HuH-7.5 (cell line): ENCODE results near the gene JMJD6.
"Not testable (repeated sequence)": the region's sequence is repeated elsewhere in the genome, so short reads cannot be mapped to it uniquely, and the experiment has no call there.

Source experiments
- DNase-seq: peaks from one replicate; pipeline ENCODE4 v3.0.0; 2011; ENCODE audit warnings: low spot score

JMJD6 gene

DNA sequence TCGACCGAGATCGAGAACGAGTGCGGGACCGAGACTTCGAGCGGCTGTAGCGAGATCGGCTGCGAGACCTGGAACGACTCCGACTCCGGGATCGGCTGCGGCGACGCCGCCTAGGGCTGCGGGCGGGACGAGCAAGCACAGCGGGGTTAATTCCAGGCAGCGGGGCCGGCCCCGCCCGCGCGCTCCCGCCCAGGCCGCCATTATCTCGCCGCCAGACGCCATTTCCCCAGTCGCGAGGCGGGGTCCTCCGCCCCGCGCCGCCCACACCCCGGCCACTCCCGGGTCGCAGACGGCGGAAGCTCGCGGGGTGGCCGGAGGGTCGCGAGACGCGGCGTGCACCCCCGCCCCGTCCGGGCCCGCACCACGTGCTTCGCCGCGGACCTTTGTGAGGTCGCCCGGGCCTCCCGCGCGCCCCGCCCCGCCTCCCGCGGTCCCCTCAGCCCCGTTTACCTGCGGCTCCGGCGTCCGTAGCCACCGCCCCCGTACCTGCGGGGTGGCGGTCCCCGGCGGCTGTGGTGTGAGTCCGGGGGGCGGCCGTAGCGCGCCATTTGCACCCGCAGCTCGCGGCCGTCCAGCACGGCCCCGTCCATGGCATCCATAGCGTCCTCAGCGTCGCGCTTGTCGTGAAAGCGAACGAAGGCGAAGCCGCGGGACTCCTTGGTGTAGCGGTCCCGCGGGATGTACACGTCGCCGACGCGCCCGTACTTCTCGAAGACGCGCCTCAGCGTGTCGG is 10.1 kb upstream of the JMJD6 start:
- DNase-seq, result no peak

DNA sequence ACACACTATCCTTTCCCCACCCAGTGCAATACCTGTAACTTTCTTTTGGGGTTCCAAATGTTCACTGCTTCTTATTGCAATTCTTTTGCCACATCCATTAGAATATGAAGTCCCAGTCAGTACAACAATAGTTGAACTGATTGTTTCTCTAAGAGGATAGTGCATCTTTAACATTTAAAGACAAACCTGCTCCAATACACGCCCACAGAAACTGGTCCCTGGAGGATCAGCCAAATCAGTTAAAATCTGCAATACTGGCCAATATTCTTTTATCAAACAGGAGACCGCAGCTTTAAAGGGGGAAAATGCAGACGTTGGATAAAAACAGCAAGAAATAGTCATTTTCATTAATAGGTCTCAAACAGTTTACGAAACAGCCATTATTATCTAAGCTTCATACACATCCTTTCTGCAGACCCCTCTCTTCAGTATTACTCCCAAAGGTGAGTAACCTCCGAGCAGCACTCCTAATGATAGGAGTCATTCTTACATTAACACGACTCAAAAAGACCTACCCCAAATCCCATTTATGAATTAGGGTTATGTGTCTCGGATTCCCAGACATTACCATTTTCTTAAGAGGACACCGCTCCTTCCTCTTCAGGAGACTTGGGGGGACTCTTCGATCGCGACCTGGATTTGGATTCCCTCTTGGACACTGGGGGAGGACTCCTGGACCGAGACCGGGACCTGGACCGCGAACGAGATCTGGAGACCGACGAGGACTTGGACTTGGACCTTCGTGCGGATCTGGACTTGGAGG is 9.4 kb upstream of the JMJD6 start:
- no peak for DNase-seq

DNA sequence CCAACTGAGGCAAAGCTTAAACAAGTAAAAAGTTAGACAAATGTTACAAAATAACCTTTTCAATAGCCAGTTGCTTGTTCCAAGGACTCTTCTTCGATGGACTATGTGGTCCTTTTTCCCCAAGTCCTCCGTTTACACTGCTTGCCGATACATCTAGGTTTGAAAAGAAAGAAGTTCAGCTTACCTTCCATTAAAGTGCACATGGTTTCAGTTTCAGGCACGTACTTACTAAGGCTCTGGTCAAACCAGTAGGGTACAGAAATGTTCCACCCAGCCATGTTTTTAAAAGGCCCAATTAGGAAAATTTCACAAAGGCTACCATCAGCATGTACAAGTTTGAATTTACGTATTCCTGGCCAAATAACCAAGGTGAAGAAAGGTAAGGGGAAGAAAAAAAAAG is 8.6 kb upstream of the JMJD6 start:
- no peak for DNase-seq

DNA sequence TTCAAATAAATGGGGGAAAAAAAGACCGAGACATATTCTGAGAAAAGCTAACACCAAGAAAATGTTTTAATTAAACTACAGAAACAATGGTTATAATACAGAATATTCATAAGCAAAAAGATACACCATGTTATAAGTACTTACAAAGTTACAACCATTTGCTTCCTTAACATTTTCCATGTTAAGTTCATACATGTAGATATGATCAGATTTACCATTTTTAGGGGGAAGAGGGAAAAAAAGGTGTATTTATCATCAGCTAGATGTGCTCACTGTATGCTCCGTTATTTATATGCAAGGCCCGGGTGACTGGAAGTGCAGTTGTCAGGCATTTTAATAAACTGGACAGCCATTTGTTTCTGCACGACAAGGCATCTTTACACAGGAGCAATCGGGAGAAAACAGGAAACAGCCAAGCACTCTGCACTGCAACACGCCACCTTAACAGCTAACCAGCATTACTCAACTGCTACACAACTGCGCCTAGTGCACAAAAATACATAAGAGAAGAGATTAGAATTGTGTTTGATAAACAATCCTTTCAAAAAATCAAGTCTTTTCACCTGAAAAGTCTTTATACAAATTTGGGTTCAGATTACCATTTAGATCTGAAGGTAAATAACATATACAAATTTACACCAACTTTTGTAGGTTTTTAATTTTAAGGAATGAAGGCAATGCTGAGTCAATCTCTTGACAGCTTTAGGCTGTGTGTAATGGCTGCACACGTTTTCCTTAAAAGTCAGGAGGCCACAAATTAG is 7.9 kb upstream of the JMJD6 start:
- no peak for DNase-seq

DNA sequence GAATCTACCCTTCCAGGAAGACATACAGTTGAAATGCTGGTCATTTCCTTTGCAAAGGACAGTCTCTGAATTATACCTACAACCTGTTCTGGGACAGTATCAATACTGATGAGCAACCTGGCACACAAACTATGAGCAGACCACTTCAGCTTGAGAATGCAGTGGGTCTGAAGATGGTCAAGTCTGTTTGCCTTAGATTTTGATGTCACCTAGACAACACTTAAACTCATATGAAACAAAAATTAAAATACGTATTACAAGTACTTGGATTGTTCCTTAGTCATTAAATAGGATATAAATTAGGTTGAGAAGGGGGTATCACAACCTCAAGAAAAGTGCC is 7.2 kb upstream of the JMJD6 start:
- DNase-seq, result no peak

DNA sequence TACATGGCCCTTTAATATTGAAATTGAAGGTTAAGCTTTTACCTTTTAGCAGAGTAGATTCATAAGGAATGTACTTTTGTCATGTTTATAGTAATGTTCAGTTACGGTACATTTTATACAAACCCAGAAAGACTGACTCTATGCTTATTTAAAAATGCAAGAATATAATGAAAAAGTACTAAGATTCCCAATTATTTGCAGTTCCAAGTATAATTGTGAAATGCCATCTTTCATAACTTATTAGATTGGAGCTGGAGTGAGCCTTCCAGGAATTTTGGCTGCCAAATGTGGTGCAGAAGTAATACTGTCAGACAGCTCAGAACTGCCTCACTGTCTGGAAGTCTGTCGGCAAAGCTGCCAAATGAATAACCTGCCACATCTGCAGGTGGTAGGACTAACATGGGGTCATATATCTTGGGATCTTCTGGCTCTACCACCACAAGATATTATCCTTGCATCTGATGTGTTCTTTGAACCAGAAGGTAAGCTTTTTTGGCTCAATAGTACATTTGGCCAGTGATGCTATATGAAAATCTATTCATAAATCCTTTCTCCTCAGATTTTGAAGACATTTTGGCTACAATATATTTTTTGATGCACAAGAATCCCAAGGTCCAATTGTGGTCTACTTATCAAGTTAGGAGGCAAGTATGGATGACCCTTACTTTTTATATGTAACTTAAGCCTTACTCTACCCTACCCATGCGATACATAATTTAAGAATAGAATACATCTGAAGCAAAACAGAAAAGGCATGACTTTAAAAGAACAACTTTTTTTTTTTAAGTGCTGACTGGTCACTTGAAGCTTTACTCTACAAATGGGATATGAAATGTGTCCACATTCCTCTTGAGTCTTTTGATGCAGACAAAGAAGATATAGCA is 6.6 kb upstream of the JMJD6 start:
- no peak for DNase-seq

DNA sequence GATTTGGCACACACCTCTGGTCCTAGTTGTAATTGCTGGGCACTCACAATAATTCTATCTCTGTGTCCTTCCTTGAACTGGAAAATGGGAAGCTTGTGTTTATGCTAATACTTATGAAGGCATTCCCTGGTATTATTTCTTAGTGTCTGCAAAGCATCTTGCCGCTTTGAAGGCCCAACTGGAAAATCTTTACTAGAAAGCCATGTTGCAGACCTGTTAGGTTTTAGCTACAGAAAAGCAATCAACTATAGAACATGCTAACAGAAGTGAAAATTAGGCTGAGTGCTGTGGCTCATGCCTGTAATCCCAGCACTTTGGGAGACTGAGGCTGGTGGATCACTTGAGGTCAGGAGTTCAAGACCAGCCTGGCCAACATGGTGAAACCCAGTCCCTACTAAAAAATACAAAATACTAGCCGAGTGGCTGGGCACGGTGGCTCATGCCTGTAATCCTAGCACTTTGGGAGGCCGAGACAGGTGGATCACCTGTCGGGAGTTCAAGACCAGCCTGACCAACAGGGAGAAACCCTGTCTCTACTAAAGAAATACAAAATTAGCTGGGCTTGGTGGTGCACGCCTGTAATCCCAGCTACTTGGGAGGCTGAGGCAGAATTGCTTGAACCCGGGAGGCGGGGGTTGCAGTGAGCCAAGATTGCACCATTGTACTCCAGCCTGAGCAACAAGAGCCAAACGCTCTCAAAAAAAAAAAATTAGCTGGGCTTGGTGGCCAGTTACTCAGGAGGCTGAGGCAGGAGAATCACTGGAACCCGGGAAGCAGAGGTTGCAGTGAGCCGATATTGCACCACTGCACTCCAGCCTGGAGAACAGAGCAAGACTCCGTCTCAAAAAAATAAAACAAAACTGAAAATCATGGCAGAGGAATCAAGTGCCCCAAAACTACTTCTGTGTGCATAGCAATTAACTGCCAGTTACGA is 5.7 kb upstream of the JMJD6 start:
- not testable (repeated sequence) for DNase-seq

DNA sequence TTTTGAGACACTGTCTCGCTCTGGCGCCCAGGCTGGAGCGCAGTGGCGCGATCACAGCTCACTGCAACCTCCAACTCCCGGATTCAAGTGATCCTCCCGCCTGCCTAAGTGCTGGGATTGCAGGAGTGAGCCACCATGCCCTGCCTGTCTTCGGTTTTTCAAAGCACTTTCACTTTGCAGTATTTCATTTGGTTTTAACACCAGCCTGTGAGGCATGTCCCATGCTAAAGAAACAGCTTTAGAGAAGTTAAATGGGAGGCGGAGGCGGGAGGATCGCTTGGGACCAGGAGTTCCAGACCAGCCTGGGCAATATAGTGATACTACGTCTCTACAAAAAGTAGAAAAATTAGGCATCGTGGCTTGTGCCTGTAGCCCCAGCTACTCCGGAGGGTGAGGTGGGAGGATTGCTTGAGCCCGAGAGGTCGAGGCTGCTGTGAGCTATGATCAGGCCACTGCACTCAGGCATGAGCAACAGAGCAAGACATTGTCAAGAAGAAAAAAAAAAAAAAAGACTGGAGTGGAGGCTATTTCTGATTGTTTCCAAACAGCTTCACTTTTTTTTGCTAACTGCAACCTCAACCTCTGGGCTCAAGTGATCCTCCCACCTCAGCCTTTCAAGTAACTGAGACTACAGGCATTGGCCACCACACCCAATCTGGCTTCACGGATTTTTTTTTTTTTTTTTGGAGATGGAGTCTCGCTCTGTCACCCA is 1.5 kb upstream of the JMJD6 start:
- no peak for DNase-seq

DNA sequence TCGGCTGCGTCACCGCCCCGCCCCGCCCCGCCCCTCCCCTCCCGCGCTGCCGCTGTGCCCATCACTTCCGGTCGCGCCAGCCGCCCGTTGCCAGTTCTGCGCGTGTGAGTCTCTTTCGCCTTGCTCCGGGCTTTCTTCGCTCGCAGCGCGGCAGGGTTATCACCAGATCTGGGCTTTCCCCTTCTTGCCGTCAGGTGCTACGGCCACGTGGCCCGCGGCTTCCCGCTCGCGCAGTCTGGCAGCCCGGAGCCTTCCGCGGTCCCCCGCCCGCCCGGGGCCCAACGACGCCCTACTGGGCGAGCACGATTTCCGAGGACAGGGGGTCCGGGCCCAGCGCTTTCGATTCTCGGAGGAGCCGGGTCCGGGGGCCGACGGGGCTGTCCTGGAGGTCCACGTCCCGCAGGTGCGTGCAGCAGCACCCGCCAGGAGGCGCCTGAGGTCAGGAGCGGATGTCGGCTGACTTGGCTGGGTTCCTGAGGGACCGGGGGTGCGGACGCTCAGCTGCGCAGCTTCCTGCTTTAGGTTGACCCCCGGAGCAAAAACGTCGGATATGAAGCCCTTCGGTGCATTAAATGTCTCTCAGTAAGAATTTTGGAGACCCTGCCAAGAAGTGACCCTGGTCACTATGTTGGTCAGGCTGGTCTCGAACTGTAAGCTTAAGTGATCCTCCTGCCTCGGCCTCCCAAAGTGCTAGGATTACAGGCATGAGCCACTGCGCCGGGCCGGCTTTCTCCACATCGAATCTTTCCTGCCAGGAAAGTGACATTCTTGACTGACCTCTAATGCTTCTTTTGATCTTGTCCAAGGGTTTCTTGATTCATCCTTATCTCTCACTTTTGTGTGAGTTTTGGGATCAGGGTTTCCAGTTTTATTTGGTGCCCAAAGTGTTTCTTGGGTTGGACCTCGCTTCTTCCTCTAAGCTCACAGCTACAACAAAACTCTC is 641 bp upstream of the JMJD6 start, which contains the start of gene METTL23:
METTL23 (plus strand) TSS at position 64 of the 943 bp plus-strand sequence. CDS start 2,872 bp downstream, outside the sequence.
- DNase-seq, result peak; percentile 60

DNA sequence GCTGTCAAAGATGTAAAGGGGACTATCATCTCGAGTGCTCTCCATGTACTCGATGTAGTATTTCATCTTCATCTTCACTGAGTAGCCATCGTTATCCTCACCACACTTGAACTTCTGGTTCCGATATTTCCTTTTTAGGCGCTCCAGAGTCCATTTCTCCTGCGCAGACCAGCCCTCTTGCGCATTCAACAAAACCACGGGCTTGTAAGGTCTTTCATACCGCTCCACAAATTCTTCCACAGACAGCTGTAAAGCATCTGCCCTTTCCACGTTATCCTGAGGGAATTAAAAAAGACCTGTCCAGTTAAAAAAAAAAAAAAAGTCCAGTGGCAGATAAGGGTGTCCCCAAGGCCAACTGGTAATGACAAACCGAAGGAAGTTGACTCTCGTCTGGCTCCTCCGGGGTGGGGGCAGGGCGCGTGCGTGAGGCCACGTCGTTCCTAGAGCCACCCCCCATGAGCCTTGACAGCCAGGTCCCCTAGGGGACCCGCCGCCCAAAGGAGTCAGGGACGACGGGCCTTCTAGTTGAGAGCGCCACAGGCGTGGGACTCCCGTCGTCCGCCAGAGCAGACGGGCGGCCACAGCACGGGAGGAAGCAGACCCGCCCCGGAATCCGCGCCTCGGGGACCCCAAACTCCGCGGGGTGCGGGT is 701 bp downstream of the JMJD6 start:
- peak; percentile 64 for DNase-seq

DNA sequence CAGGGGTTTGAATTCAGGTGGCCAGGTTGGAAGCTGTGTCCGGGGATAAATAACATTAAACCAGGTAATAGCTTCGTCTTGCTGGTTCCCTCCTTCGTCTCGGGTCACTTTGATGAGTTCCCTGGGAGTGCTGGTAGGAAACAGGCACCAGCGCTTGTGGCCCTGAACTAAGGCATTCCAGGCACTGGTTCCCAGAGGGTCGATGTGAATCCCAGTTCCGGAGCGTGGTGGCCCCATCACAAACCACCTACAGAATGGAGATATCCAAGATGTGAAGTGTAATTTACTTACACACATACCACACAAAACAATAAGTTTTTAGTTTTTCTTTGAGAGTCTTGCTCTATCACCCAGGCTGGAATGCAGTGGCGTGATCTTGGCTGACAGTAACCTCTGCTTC is 2.6 kb downstream of the JMJD6 start:
- no peak for DNase-seq

DNA sequence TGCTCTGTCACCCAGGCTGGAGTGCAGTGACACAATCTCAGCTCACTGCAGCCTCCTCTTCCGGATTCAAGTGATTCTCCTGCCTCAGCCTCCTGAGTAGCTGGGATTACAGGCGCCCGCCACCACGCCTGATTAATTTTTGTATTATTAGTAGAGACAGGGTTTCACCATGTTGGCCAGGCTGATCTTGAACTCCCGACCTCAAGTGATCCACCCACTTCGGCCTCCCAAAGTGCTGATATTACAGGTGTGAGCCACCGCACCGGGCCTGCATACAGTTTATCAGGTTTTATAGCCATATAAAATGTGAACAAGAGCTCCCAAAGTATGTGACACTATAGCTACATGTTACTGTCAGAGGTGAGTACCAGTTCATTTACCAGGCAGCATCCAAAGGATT is 3.4 kb downstream of the JMJD6 start:
- DNase-seq, result not testable (repeated sequence)

DNA sequence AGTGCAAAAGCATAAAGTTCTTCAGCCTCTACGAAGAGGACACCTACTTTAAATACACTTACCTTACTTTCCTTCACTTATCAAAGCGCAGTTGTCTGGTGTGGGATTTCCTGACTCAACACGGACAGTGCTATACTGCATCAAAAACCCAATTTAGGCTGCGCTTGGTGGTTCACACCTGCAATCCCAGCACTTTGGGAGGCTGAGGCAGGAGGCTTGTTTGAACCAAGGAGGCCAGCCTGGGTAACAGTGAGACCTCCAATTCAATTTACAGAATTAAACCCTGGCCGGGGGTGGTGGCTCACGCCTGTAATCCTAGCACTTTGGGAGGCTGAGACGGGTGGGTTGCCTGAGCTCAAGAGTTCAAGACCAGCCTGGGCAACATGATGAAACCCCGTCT is 4.1 kb downstream of the JMJD6 start:
- no peak for DNase-seq

DNA sequence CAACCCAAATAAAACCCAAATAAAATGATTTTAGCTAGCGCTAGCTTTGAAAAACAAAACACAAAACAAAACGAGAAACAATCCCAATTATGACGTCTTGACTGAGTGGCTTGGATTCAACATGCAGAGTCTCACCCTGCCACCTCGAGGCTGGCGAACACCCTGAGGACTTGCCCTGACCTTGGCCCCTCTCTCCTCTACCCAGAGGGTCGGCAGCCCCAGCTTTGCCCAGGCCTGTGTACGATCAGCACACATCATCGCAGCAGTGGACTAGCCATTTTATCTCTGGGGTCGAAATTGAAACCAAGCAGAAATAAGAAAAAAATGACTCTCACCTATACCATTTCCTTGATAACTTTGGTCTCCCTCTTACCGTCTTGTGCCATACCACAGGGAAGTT is 4.9 kb downstream of the JMJD6 start:
- DNase-seq, result no peak

DNA sequence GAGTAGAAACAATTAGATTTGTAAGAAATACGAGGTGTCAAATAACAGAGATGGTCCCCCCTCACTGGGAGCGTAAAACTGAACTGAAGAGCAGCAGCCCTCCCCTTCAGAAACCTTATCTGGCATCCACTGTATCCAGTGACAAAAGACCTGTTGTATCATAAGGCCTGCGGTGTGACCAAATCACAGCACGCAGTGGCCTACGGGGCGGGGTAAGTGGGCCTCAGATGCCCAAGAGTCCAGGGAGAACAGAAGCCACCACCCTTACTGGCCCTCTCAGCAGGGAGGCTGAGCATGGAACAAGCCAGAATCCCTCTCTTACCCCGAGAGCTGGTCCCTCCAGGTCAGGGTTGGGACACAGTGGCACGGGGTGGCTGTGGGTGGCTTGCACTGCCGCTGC is 5.5 kb downstream of the JMJD6 start:
- DNase-seq, result no peak

DNA sequence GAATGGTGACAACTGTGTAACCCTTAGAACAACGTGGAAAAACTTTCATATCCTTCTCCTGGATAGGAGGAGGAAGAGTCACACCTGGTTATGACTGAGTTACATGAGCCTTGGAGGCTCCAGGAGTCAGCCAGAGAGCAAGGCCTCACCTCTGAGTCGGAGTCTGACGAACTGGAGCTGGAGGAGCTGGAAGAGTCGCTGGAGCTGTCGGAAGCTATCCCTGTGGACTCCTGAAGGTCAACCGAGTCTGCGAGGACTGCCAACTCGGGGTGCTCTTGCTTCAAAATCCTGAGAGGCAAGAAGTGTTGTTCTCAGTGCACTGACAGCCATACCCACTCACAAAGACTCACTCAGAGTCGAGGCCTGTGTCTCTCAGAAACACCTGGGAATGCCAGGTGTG is 6.2 kb downstream of the JMJD6 start:
- DNase-seq, result no peak

DNA sequence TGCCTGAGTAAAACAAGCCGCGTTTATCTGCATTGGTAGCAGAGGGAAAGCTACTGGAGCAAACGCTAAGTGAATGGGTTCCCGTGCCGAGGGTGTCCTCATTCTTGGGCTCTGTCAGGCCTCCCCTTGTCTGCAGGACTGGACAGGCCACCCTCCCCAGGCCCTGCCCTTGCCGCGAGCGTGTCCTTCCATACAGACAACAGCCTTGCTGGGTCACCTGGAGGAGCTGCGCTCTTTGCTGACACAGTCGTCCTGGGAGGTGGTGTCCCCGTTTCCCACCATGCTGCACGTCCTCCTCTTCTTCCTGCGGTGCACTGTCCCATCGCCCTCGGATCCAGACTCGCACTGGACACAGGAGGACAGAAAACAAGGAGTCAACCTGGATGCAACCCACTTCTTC is 7.9 kb downstream of the JMJD6 start:
- DNase-seq, result no peak

DNA sequence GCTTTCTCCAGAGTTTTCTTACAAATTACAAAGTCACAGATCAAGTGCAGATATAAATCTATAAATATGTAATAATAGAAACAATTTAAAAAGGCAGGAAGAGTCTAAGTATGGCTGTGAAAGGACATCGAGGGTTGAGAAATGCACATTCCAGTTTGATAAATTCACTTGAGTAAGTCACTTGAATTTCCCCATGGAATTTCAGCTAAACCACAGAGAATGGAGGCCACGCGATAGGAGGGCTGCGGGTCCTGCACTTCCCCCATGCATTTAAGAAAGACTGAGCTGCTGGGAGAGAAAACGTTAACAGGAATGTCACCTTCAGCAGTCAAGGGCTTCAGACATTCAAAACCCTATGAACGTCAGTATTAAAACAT is 9.6 kb downstream of the JMJD6 start:
- no peak for DNase-seq
